HEK293 (cell line): ENCODE measurements around the gene NEK8.

Experiments
- PRDM1 ChIP-seq: fragments of 450-650 bp; formaldehyde crosslinking; IDR thresholded peaks from 2 replicates; pipeline ENCODE4; 2016; ENCODE audit warnings: missing biosample characterization, missing genetic modification characterization
- ZNF280D ChIP-seq: fragments of 450-650 bp; formaldehyde crosslinking; IDR thresholded peaks from 2 replicates; pipeline ENCODE4 v1.5.1; 2016; ENCODE audit warnings: missing biosample characterization, missing genetic modification characterization

- TF ChIP-seq PRDM1 (tag by site-specific recombination) (no peak), ZNF280D (tag by site-specific recombination) (no peak)
These were observed 45.9 kb upstream of the NEK8 start for GRCh38 chr17:28682655-28683054.
